ENCODE measurements around the gene DPP10. TPM values are rescaled to one million over a fixed set of nuclear protein-coding genes. Genes with fewer than 3 reads are reported as not detected.

DPP10 gene
- total and polyA plus RNA-seq, 4 donors = 0.04 to 4.1 (median 0.48) TPM

DNA sequence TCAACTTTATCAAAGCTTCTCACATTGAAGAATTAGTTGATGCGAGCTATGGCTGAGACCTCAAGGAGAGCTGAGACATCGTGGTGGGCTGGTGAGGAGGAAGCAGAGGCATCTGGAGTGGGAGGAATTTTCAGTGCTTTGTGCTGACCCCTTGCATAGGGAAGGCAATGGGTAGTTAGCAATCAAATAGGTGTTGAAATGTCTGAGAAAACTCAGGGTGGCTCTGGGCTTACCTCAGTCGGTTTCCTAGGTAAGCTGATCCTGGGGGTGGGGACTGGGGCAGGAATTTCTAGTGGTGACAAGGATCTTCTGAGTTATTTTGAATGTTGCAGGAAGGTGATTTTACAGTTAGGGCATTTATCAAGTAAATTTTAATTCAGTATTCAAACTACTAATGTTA, 20.7 kb upstream of the DPP10 start:
- Histone ChIP-seq H3K4me1 (ENCODE audit: control insufficient read depth in 4 of 4, insufficient read depth in 4 of 4, low read length in 3 of 4) (no peaks in the 10 kb centered on the region), H3K36me3 (ENCODE audit: control insufficient read depth in 4 of 4, insufficient read depth in 3 of 4, low read depth in 1 of 4, low read length in 3 of 4) (no peaks in the 10 kb centered on the region), H3K9me3 (ENCODE audit: control insufficient read depth in 4 of 4, low read length in 3 of 4) (no peaks in the 10 kb centered on the region), H3K9ac (ENCODE audit: low read depth in 1 of 2, low read length in 2 of 2) (no peak overlapping the region), H3K27me3 (ENCODE audit: control insufficient read depth in 4 of 4, insufficient read depth in 4 of 4, low read length in 3 of 4) (no peaks in the 10 kb centered on the region), H3K27ac (ENCODE audit: low read depth in 1 of 2, low read length in 2 of 2) (no peak overlapping the region), H3K4me3 (ENCODE audit: low read depth in 1 of 3, low read length in 3 of 3) (no peak overlapping the region)
- 55% methylated on average over 3 of the region's 3 CpGs for WGBS
- TF ChIP-seq RXRA (IDR thresholded peaks at IDR 0.05) = no peak
- TF ChIP-seq, protein P1, sequence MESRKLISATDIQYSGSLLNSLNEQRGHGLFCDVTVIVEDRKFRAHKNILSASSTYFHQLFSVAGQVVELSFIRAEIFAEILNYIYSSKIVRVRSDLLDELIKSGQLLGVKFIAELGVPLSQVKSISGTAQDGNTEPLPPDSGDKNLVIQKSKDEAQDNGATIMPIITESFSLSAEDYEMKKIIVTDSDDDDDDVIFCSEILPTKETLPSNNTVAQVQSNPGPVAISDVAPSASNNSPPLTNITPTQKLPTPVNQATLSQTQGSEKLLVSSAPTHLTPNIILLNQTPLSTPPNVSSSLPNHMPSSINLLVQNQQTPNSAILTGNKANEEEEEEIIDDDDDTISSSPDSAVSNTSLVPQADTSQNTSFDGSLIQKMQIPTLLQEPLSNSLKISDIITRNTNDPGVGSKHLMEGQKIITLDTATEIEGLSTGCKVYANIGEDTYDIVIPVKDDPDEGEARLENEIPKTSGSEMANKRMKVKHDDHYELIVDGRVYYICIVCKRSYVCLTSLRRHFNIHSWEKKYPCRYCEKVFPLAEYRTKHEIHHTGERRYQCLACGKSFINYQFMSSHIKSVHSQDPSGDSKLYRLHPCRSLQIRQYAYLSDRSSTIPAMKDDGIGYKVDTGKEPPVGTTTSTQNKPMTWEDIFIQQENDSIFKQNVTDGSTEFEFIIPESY (IDR thresholded peaks at IDR 0.05) = no peak
- no peak for TF ChIP-seq FOXA1 (IDR thresholded peaks at IDR 0.05)
- no peak for TF ChIP-seq HNF4A (conservative IDR thresholded peaks at IDR 0.05)
- no peak for TF ChIP-seq SP1 (IDR thresholded peaks at IDR 0.05)
- TF ChIP-seq REST (IDR thresholded peaks at IDR 0.05) = no peak
- TF ChIP-seq, protein P2, sequence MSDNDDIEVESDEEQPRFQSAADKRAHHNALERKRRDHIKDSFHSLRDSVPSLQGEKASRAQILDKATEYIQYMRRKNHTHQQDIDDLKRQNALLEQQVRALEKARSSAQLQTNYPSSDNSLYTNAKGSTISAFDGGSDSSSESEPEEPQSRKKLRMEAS (IDR thresholded peaks at IDR 0.05) = no peak
- no peak for TF ChIP-seq FOXA2 (IDR thresholded peaks at IDR 0.05)
- no peak for TF ChIP-seq JUND (IDR thresholded peaks at IDR 0.05)
- no peak for TF ChIP-seq GABPA (IDR thresholded peaks at IDR 0.05 in 1 of 2, conservative IDR thresholded peaks at IDR 0.05 in 1 of 2)
- no peak for TF ChIP-seq YY1 (IDR thresholded peaks at IDR 0.05)
- TF ChIP-seq HNF4G (IDR thresholded peaks at IDR 0.05) = no peak
- TF ChIP-seq EGR1 (IDR thresholded peaks at IDR 0.05; ENCODE audit: low read depth in 2 of 2) = no peak
- TF ChIP-seq TAF1 (conservative IDR thresholded peaks at IDR 0.05) = no peak
- TF ChIP-seq ATF3 (IDR thresholded peaks at IDR 0.05) = no peak
- no peak for TF ChIP-seq RAD21 (IDR thresholded peaks at IDR 0.05)
- TF ChIP-seq, protein P3, sequence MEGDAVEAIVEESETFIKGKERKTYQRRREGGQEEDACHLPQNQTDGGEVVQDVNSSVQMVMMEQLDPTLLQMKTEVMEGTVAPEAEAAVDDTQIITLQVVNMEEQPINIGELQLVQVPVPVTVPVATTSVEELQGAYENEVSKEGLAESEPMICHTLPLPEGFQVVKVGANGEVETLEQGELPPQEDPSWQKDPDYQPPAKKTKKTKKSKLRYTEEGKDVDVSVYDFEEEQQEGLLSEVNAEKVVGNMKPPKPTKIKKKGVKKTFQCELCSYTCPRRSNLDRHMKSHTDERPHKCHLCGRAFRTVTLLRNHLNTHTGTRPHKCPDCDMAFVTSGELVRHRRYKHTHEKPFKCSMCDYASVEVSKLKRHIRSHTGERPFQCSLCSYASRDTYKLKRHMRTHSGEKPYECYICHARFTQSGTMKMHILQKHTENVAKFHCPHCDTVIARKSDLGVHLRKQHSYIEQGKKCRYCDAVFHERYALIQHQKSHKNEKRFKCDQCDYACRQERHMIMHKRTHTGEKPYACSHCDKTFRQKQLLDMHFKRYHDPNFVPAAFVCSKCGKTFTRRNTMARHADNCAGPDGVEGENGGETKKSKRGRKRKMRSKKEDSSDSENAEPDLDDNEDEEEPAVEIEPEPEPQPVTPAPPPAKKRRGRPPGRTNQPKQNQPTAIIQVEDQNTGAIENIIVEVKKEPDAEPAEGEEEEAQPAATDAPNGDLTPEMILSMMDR (IDR thresholded peaks at IDR 0.05; ENCODE audit: low read depth, low read length, missing input control) = no peak
- DNase-seq (ENCODE audit: low spot score) = no peak

GRCh38 chr2:114424699-114425098, 17.7 kb upstream of the DPP10 start:
- WGBS = 78% methylated on average over 2 of the region's 2 CpGs
- H3K9me3 ChIP-seq (ENCODE audit: control insufficient read depth in 4 of 4, low read length in 3 of 4) = no peaks in the 10 kb centered on the region
- no peaks in the 10 kb centered on the region for H3K27me3 ChIP-seq (ENCODE audit: control insufficient read depth in 4 of 4, insufficient read depth in 4 of 4, low read length in 3 of 4)
- DNase-seq (ENCODE audit: low spot score) = no peak
- TF ChIP-seq SP1 (IDR thresholded peaks at IDR 0.05) (no peak), NR2F2 (IDR thresholded peaks at IDR 0.05) (no peak), RXRA (IDR thresholded peaks at IDR 0.05) (no peak), EGR1 (IDR thresholded peaks at IDR 0.05; ENCODE audit: low read depth in 2 of 2) (no peak), GABPA (IDR thresholded peaks at IDR 0.05 in 1 of 2, conservative IDR thresholded peaks at IDR 0.05 in 1 of 2) (no peak), HNF4A (conservative IDR thresholded peaks at IDR 0.05) (no peak), ATF3 (IDR thresholded peaks at IDR 0.05) (no peak)
- TF ChIP-seq, protein P1 (IDR thresholded peaks at IDR 0.05) = no peak
- TF ChIP-seq, protein P2 (IDR thresholded peaks at IDR 0.05) = no peak
- H3K27ac ChIP-seq (ENCODE audit: low read depth in 1 of 2, low read length in 2 of 2) = no peak overlapping the region
- no peaks in the 10 kb centered on the region for H3K36me3 ChIP-seq (ENCODE audit: control insufficient read depth in 4 of 4, insufficient read depth in 3 of 4, low read depth in 1 of 4, low read length in 3 of 4)
- H3K4me1 ChIP-seq (ENCODE audit: control insufficient read depth in 4 of 4, insufficient read depth in 4 of 4, low read length in 3 of 4) = no peaks in the 10 kb centered on the region
- H3K9ac ChIP-seq (ENCODE audit: low read depth in 1 of 2, low read length in 2 of 2) = no peak overlapping the region
- H3K4me3 ChIP-seq (ENCODE audit: low read depth in 1 of 3, low read length in 3 of 3) = no peak overlapping the region

All from liver (tissue), 9 donors.